K562 (cell line): Measurements from ENCODE around the gene NEMP2.
A peak's percentile ranks its signal among the peaks of the same experiment; 100 is the strongest.

Experiments
- ATF1 ChIP-seq, 2 experiments: fragments of 450-650 bp in 1 of 2; IDR thresholded peaks; 2 replicates each; pipeline ENCODE4 v1.6.1; 2016; ENCODE audit warnings: missing compliant biosample characterization in 1 of 2, missing genetic modification characterization in 1 of 2
- ATF3 ChIP-seq, 2 experiments: fragments of 450-650 bp in 1 of 2; sonication (generic) in 1 of 2; formaldehyde crosslinking in 1 of 2; IDR thresholded peaks in 1 of 2; conservative IDR thresholded peaks in 1 of 2; 2 replicates each; pipeline versions ENCODE4 v1.6.1 to v1.8.1; 2016 to 2023; ENCODE audit warnings: mild to moderate bottlenecking in 2 of 2, moderate library complexity in 2 of 2, inconsistent platforms in 1 of 2, missing genetic modification reagents in 1 of 2
- CTCF ChIP-seq, 3 experiments: IDR thresholded peaks in 2 of 3; conservative IDR thresholded peaks in 1 of 3; 2 replicates each; pipeline ENCODE4 v1.5.1; 2011 to 2012; ENCODE audit warnings: low read length in 3 of 3, mild to moderate bottlenecking in 3 of 3, control low read depth in 2 of 3, improper control_type of control experiment in 1 of 3, inconsistent platforms in 1 of 3, low read depth in 1 of 3, mixed read lengths in 1 of 3, moderate library complexity in 1 of 3; ENCODE audit not compliant: insufficient read depth in 2 of 3
- HNRNPK ChIP-seq: fragments of 200-400 bp; formaldehyde crosslinking; IDR thresholded peaks from one replicate; pipeline ENCODE4 v1.6.1; 2018; ENCODE audit warnings: mild to moderate bottlenecking, low read depth, low read length; ENCODE audit not compliant: poor library complexity, severe bottlenecking
- LARP7 ChIP-seq: fragments of 450-650 bp; IDR thresholded peaks from 2 replicates; pipeline ENCODE4 v1.6.1; 2016
- MXI1 ChIP-seq: IDR thresholded peaks from 2 replicates; pipeline ENCODE4 v1.6.1; 2011; ENCODE audit warnings: low read depth, mild to moderate bottlenecking, improper control_type of control experiment, low read length
- RAD21 ChIP-seq, 2 experiments: fragments of 250-450 bp in 1 of 2; fragments of 450-650 bp in 1 of 2; sonication (Bioruptor Pico) in 1 of 2; formaldehyde crosslinking in 1 of 2; IDR thresholded peaks in 1 of 2; conservative IDR thresholded peaks in 1 of 2; 2 replicates each; pipeline versions ENCODE4 v1.4.0 to v1.8.0; 2020 to 2022; ENCODE audit warnings: mild to moderate bottlenecking in 2 of 2, moderate library complexity in 1 of 2
- ZNF197 ChIP-seq: fragments of 200-800 bp; sonication (Bioruptor generic); IDR thresholded peaks from 2 replicates; pipeline ENCODE4 v1.6.1; 2016; ENCODE audit warnings: low read depth, missing genetic modification characterization, missing compliant biosample characterization

GRCh38 chr2:190528521-190529001 is 6.0 kb downstream of the NEMP2 start:
- TF ChIP-seq ATF1 (CRISPR knock-in tag; IDR thresholded peaks at IDR 0.05) (no peak), ATF1 (tag; IDR thresholded peaks at IDR 0.05) (no peak), LARP7 (no peak), RAD21 (CRISPR knock-in tag; conservative IDR thresholded peaks at IDR 0.05 in 1 of 2, IDR thresholded peaks at IDR 0.05 in 1 of 2) (no peak), ATF3 (IDR thresholded peaks at IDR 0.05) (peak; percentile 87), ATF3 (CRISPR knock-in tag; conservative IDR thresholded peaks at IDR 0.05) (no peak), ZNF197 (CRISPR knock-in tag) (no peak), CTCF (IDR thresholded peaks at IDR 0.05 in 2 of 3, conservative IDR thresholded peaks at IDR 0.05 in 1 of 3; ENCODE audit: insufficient read depth in 2 of 3, low read depth in 1 of 3, low read length in 3 of 3) (no peak), MXI1 (no peak), HNRNPK (no peak)
